ENCODE results near the gene MYEOV.

The MYEOV gene

GRCh38 chr11:69302447-69303020 lies 8.6 kb downstream of the MYEOV start:
- no peaks in the 10 kb centered on the region for H3K27me3 Mint-ChIP-seq
- peaks cover 17% of the 10 kb centered on the region for H3K4me1 Mint-ChIP-seq
- no peak overlapping the region for H3K4me3 Mint-ChIP-seq
- DNase-seq (ENCODE audit: low spot score in 2 of 2) (no peak), ATAC-seq (replicated peaks; ENCODE audit: extremely low read depth, poor library complexity, severe bottlenecking) (no peak)
- H3K36me3 Mint-ChIP-seq (ENCODE audit: insufficient read depth), result peaks cover 2% of the 10 kb centered on the region
- no peaks in the 10 kb centered on the region for H3K9me3 Mint-ChIP-seq
- H3K27ac Mint-ChIP-seq (ENCODE audit: low read depth), result no peak overlapping the region

- H3K4me1 Mint-ChIP-seq, result peaks cover 15% of the 10 kb centered on the region
- no peaks in the 10 kb centered on the region for H3K27me3 Mint-ChIP-seq
- DNase-seq (ENCODE audit: low spot score in 2 of 2), result no peak
- H3K9me3 Mint-ChIP-seq, result no peaks in the 10 kb centered on the region
- no peak overlapping the region for H3K27ac Mint-ChIP-seq (ENCODE audit: low read depth)
- no peak overlapping the region for H3K4me3 Mint-ChIP-seq
- no peak for ATAC-seq (replicated peaks; ENCODE audit: extremely low read depth, poor library complexity, severe bottlenecking)
- H3K36me3 Mint-ChIP-seq (ENCODE audit: insufficient read depth), result peaks cover 2% of the 10 kb centered on the region
Measured at GRCh38 chr11:69303427-69303826, 9.5 kb downstream of the MYEOV start.

- Mint-ChIP-seq H3K27me3 (no peaks in the 10 kb centered on the region), H3K9me3 (no peaks in the 10 kb centered on the region), H3K4me1 (peaks cover 18% of the 10 kb centered on the region), H3K4me3 (no peak overlapping the region), H3K27ac (ENCODE audit: low read depth) (peak overlapping the region; percentile 52), H3K36me3 (ENCODE audit: insufficient read depth) (peaks cover 2% of the 10 kb centered on the region)
- ATAC-seq (replicated peaks; ENCODE audit: extremely low read depth, poor library complexity, severe bottlenecking) (no peak), DNase-seq (ENCODE audit: low spot score in 2 of 2) (no peak)
Measured at GRCh38 chr11:69304258-69304657, 10.3 kb downstream of the MYEOV start.

GRCh38 chr11:69304686-69305085 lies 10.7 kb downstream of the MYEOV start:
- H3K4me1 Mint-ChIP-seq, result peaks cover 16% of the 10 kb centered on the region
- ATAC-seq (replicated peaks; ENCODE audit: extremely low read depth, poor library complexity, severe bottlenecking), result no peak
- no peaks in the 10 kb centered on the region for H3K27me3 Mint-ChIP-seq
- peaks cover 2% of the 10 kb centered on the region for H3K36me3 Mint-ChIP-seq (ENCODE audit: insufficient read depth)
- no peak overlapping the region for H3K4me3 Mint-ChIP-seq
- no peak overlapping the region for H3K27ac Mint-ChIP-seq (ENCODE audit: low read depth)
- no peaks in the 10 kb centered on the region for H3K9me3 Mint-ChIP-seq
- DNase-seq (ENCODE audit: low spot score in 2 of 2), result no peak

- ATAC-seq (replicated peaks; ENCODE audit: extremely low read depth, poor library complexity, severe bottlenecking) (no peak), DNase-seq (ENCODE audit: low spot score in 2 of 2) (no peak)
- H3K36me3 Mint-ChIP-seq (ENCODE audit: insufficient read depth), result no peaks in the 10 kb centered on the region
- H3K9me3 Mint-ChIP-seq, result no peaks in the 10 kb centered on the region
- H3K27ac Mint-ChIP-seq (ENCODE audit: low read depth), result no peak overlapping the region
- H3K27me3 Mint-ChIP-seq, result no peaks in the 10 kb centered on the region
- no peak overlapping the region for H3K4me3 Mint-ChIP-seq
- peaks cover 22% of the 10 kb centered on the region for H3K4me1 Mint-ChIP-seq
Measured at GRCh38 chr11:69305885-69306540, 12.1 kb downstream of the MYEOV start.

- DNase-seq (ENCODE audit: low spot score in 2 of 2), result no peak
- H3K36me3 Mint-ChIP-seq (ENCODE audit: insufficient read depth), result no peaks in the 10 kb centered on the region
- H3K27me3 Mint-ChIP-seq, result no peaks in the 10 kb centered on the region
- H3K4me1 Mint-ChIP-seq, result peaks cover 30% of the 10 kb centered on the region
- H3K27ac Mint-ChIP-seq (ENCODE audit: low read depth), result no peak overlapping the region
- no peak for ATAC-seq (replicated peaks; ENCODE audit: extremely low read depth, poor library complexity, severe bottlenecking)
- no peaks in the 10 kb centered on the region for H3K9me3 Mint-ChIP-seq
- no peak overlapping the region for H3K4me3 Mint-ChIP-seq
Measured at GRCh38 chr11:69306821-69307220, 12.9 kb downstream of the MYEOV start.

- Mint-ChIP-seq H3K9me3 (no peaks in the 10 kb centered on the region), H3K4me1 (peaks cover 36% of the 10 kb centered on the region), H3K36me3 (ENCODE audit: insufficient read depth) (no peaks in the 10 kb centered on the region), H3K4me3 (no peak overlapping the region), H3K27me3 (no peaks in the 10 kb centered on the region), H3K27ac (ENCODE audit: low read depth) (no peak overlapping the region)
- ATAC-seq (replicated peaks; ENCODE audit: extremely low read depth, poor library complexity, severe bottlenecking) (no peak), DNase-seq (ENCODE audit: low spot score in 2 of 2) (no peak)
Measured at GRCh38 chr11:69307421-69307820, 13.5 kb downstream of the MYEOV start.

- Mint-ChIP-seq H3K9me3 (no peaks in the 10 kb centered on the region), H3K27ac (ENCODE audit: low read depth) (no peak overlapping the region), H3K27me3 (no peaks in the 10 kb centered on the region), H3K4me3 (no peak overlapping the region), H3K4me1 (peaks cover 38% of the 10 kb centered on the region), H3K36me3 (ENCODE audit: insufficient read depth) (no peaks in the 10 kb centered on the region)
- DNase-seq (ENCODE audit: low spot score in 2 of 2) (no peak), ATAC-seq (replicated peaks; ENCODE audit: extremely low read depth, poor library complexity, severe bottlenecking) (no peak)
Measured at GRCh38 chr11:69307871-69308431, 14.0 kb downstream of the MYEOV start.

GRCh38 chr11:69308491-69308911 lies 14.5 kb downstream of the MYEOV start:
- H3K4me3 Mint-ChIP-seq, result no peak overlapping the region
- H3K4me1 Mint-ChIP-seq, result peaks cover 38% of the 10 kb centered on the region
- no peaks in the 10 kb centered on the region for H3K9me3 Mint-ChIP-seq
- H3K27me3 Mint-ChIP-seq, result no peaks in the 10 kb centered on the region
- no peaks in the 10 kb centered on the region for H3K36me3 Mint-ChIP-seq (ENCODE audit: insufficient read depth)
- DNase-seq (ENCODE audit: low spot score in 2 of 2) (no peak), ATAC-seq (replicated peaks; ENCODE audit: extremely low read depth, poor library complexity, severe bottlenecking) (no peak)
- no peak overlapping the region for H3K27ac Mint-ChIP-seq (ENCODE audit: low read depth)

- Mint-ChIP-seq H3K9me3 (no peaks in the 10 kb centered on the region), H3K27ac (ENCODE audit: low read depth) (no peak overlapping the region), H3K4me1 (peaks cover 38% of the 10 kb centered on the region), H3K36me3 (ENCODE audit: insufficient read depth) (no peaks in the 10 kb centered on the region), H3K4me3 (no peak overlapping the region), H3K27me3 (no peaks in the 10 kb centered on the region)
- DNase-seq (ENCODE audit: low spot score in 2 of 2) (no peak), ATAC-seq (replicated peaks; ENCODE audit: extremely low read depth, poor library complexity, severe bottlenecking) (no peak)
Measured at GRCh38 chr11:69308936-69309615, 15.1 kb downstream of the MYEOV start.

- no peak for DNase-seq (ENCODE audit: low spot score in 2 of 2)
- no peaks in the 10 kb centered on the region for H3K36me3 Mint-ChIP-seq (ENCODE audit: insufficient read depth)
- H3K9me3 Mint-ChIP-seq, result no peaks in the 10 kb centered on the region
- no peak overlapping the region for H3K27ac Mint-ChIP-seq (ENCODE audit: low read depth)
- H3K4me1 Mint-ChIP-seq, result peaks cover 38% of the 10 kb centered on the region
- no peak for ATAC-seq (replicated peaks; ENCODE audit: extremely low read depth, poor library complexity, severe bottlenecking)
- no peak overlapping the region for H3K4me3 Mint-ChIP-seq
- H3K27me3 Mint-ChIP-seq, result no peaks in the 10 kb centered on the region
Measured at GRCh38 chr11:69309631-69310280, 15.8 kb downstream of the MYEOV start.

- Mint-ChIP-seq H3K9me3 (no peaks in the 10 kb centered on the region), H3K27me3 (no peaks in the 10 kb centered on the region), H3K4me1 (peaks cover 38% of the 10 kb centered on the region), H3K27ac (ENCODE audit: low read depth) (no peak overlapping the region), H3K36me3 (ENCODE audit: insufficient read depth) (no peaks in the 10 kb centered on the region), H3K4me3 (no peak overlapping the region)
- no peak for ATAC-seq (replicated peaks; ENCODE audit: extremely low read depth, poor library complexity, severe bottlenecking)
- DNase-seq (ENCODE audit: low spot score in 2 of 2), result no peak
Measured at GRCh38 chr11:69310351-69310750, 16.4 kb downstream of the MYEOV start.

Measured in central memory CD8-positive, alpha-beta T cell (primary cell).